ENCODE measurements around the gene ETV5. TPM values are rescaled to one million over a fixed set of nuclear protein-coding genes. Genes with fewer than 3 reads are reported as not detected.
A peak's percentile ranks its signal among the peaks of the same experiment; 100 is the strongest.

ETV5 gene
- total and polyA plus RNA-seq, 3 experiments from 2014 or later, result 1.0 to 1.3 TPM; not detected in 1

DNA sequence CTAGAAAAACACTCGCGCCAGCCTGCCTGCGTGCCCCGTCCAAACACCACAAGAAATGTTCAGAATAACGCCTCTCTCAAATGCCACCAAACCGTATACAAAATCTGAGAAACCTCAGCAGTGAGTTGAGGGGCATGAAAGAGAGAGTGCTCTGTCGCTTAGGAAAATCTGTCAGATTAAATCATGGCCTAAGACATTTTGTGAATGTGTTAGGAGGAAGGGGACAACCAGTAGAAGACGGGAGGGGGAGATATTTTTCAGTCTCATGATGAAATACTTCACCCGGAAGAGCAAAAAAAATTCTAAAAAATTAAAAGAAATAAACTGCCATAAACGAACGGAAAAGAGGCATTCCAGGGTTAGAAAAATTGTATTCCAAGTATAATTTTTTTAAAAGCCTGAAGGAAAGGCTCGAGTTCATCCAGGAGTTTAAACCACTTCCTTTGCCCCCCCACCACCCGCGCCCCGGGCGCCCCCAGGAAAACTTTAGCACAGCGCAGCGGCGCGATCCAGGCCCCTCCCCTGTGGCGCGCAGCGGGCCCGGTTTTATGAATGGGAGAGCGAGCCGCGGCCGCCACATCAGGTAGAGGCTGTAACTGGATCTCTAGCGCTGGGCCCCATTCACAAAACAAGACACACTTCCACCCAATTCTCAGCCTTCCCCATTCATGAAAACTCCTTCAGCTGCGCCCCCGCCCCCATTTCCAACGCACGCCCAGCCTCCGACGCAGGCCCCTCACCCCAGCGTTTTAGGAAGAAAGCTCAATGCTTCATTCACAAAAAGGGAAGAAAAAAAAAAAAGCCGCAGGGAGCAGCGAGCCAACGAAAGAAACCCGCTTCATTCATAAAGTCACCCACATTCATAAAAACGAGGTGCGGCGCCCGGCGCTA lies 1.4 kb downstream of the ETV5 start:
- Histone ChIP-seq H3K4me3 (ENCODE audit: low read length) (peak overlapping the region; percentile 80), H3K27ac (ENCODE audit: low read depth, low read length) (no peak overlapping the region), H3K27me3 (ENCODE audit: insufficient read depth, low read length, poor library complexity, severe bottlenecking) (peaks cover 64% of the 10 kb centered on the region), H3K9me3 (ENCODE audit: low read length) (no peaks in the 10 kb centered on the region), H3K36me3 (ENCODE audit: insufficient read depth, low read length) (no peaks in the 10 kb centered on the region), H3K4me1 (ENCODE audit: insufficient read depth, low read length) (peaks cover 33% of the 10 kb centered on the region)
- Mint-ChIP-seq H3K27ac (peak overlapping the region in 5 of 8 donors; percentile 9 to 59 (median 23)), H3K4me1 (peaks cover 34 to 41% (median 39%) of the 10 kb centered on the region in 3 donors), H3K27me3 (peaks cover 52 to 83% of the 10 kb centered on the region in 2 donors), H3K9me3 (no peaks in the 10 kb centered on the region), H3K36me3 (peaks cover 0 to 1% (median 0%) of the 10 kb centered on the region in 3 donors), H3K4me3 (peak overlapping the region; percentile 84 to 96 (median 86))
- ChIA-PET CTCF (interaction anchor here (1.7 kb wide), 1 partner anchor 164 kb away, joined by 4 read pairs; no protein-coding TSS in a partner anchor), POLR2A (interaction anchor here (0.6 kb wide), 1 partner anchor 138 kb away, joined by 3 read pairs; no protein-coding TSS in a partner anchor)
- peak; percentile 20 to 60 (median 29) for DNase-seq

DNA sequence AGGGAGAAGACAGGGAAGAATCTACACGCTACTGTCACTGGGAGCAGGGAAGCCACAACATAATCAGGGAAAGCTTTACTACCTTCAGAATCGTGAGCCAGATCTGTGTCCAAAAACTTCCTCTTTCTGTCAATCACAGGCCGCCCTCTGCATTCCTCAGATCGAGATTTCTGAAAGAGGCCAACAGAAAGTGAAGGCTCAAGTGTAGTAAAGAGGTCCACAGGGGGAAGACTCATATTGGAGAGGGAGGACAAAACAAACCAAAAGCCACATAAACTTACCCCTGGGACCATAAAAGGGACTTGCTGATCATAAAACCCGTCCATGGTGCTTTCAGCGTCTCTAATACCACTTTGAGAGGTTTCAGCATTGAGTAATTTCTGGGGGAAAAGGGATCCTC lies 3.3 kb downstream of the ETV5 start:
- H3K36me3 Mint-ChIP-seq, result peaks cover 0 to 1% (median 0%) of the 10 kb centered on the region in 3 donors
- no peak overlapping the region for H3K4me3 ChIP-seq (ENCODE audit: low read length)
- peaks cover 47% of the 10 kb centered on the region for H3K27me3 ChIP-seq (ENCODE audit: insufficient read depth, low read length, poor library complexity, severe bottlenecking)
- no peak overlapping the region for H3K27ac Mint-ChIP-seq
- no peaks in the 10 kb centered on the region for H3K9me3 Mint-ChIP-seq
- ChIA-PET POLR2A (no interaction called here), CTCF (no interaction called here)
- no peak overlapping the region for H3K27ac ChIP-seq (ENCODE audit: low read depth, low read length)
- H3K9me3 ChIP-seq (ENCODE audit: low read length), result no peaks in the 10 kb centered on the region
- H3K4me1 ChIP-seq (ENCODE audit: insufficient read depth, low read length), result peaks cover 30% of the 10 kb centered on the region
- H3K27me3 Mint-ChIP-seq, result peaks cover 34 to 73% of the 10 kb centered on the region in 2 donors
- H3K4me3 Mint-ChIP-seq, result peak overlapping the region in 2 of 7 donors; percentile 10 to 52
- no peak for DNase-seq
- no peaks in the 10 kb centered on the region for H3K36me3 ChIP-seq (ENCODE audit: insufficient read depth, low read length)
- H3K4me1 Mint-ChIP-seq, result peaks cover 27 to 33% (median 31%) of the 10 kb centered on the region in 3 donors

DNA sequence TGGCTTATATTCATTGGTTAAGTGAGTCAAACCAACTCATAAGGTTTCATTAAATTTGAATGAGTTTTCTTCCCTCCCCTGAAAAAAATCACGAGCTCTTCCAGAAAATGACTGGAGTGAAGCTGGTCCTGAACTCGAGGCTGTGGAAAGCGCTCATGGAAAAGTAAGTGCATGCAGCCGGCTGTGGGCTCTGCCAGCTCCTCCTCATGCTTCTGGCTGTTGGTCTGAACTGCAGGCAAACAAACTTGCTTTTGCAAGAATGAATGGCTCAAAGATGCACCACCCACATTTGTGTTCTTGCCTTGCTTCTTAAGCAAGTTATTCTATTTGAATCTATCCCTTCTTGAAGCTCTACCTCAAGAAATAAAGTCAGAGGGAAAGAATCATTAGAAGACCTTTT lies 6.2 kb downstream of the ETV5 start:
- Mint-ChIP-seq H3K27ac (no peak overlapping the region), H3K4me3 (no peak overlapping the region), H3K9me3 (no peaks in the 10 kb centered on the region), H3K27me3 (peaks cover 27 to 77% of the 10 kb centered on the region in 2 donors), H3K36me3 (no peaks in the 10 kb centered on the region), H3K4me1 (peaks cover 6 to 15% (median 12%) of the 10 kb centered on the region in 3 donors)
- POLR2A ChIA-PET, result no interaction called here
- no peak for DNase-seq
- H3K4me1 ChIP-seq (ENCODE audit: insufficient read depth, low read length), result peaks cover 8% of the 10 kb centered on the region
- CTCF ChIA-PET, result no interaction called here
- no peaks in the 10 kb centered on the region for H3K36me3 ChIP-seq (ENCODE audit: insufficient read depth, low read length)
- peaks cover 37% of the 10 kb centered on the region for H3K27me3 ChIP-seq (ENCODE audit: insufficient read depth, low read length, poor library complexity, severe bottlenecking)
- H3K27ac ChIP-seq (ENCODE audit: low read depth, low read length), result no peak overlapping the region
- H3K9me3 ChIP-seq (ENCODE audit: low read length), result no peaks in the 10 kb centered on the region
- H3K4me3 ChIP-seq (ENCODE audit: low read length), result no peak overlapping the region

DNA sequence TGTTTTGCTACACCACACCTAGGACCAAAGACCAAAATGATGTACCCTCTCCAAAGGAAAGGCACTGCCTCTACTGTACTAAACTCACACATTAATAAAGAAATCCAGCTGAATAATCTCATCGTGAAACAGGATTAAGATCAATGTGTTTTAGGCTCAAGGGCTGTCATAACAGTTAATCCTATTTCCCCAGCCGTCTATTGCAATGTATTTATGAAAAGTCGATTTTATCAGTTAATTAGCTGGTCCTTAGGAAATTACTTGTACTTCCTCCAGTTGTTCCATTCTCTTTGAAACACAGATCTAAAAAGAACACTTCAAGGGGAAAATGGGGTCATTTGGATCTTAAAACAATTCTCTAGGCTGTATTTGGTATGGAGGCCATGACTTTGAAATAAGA lies 8.5 kb downstream of the ETV5 start:
- Mint-ChIP-seq H3K36me3 (no peaks in the 10 kb centered on the region), H3K9me3 (no peaks in the 10 kb centered on the region), H3K27me3 (peaks cover 35 to 80% of the 10 kb centered on the region in 2 donors), H3K4me3 (no peak overlapping the region), H3K27ac (no peak overlapping the region), H3K4me1 (peaks cover 0 to 5% (median 4%) of the 10 kb centered on the region in 3 donors)
- H3K27me3 ChIP-seq (ENCODE audit: insufficient read depth, low read length, poor library complexity, severe bottlenecking), result peaks cover 31% of the 10 kb centered on the region
- no peak overlapping the region for H3K4me3 ChIP-seq (ENCODE audit: low read length)
- CTCF ChIA-PET, result no interaction called here
- H3K27ac ChIP-seq (ENCODE audit: low read depth, low read length), result no peak overlapping the region
- H3K9me3 ChIP-seq (ENCODE audit: low read length), result no peaks in the 10 kb centered on the region
- POLR2A ChIA-PET, result no interaction called here
- no peaks in the 10 kb centered on the region for H3K36me3 ChIP-seq (ENCODE audit: insufficient read depth, low read length)
- H3K4me1 ChIP-seq (ENCODE audit: insufficient read depth, low read length), result no peaks in the 10 kb centered on the region
- no peak for DNase-seq

DNA sequence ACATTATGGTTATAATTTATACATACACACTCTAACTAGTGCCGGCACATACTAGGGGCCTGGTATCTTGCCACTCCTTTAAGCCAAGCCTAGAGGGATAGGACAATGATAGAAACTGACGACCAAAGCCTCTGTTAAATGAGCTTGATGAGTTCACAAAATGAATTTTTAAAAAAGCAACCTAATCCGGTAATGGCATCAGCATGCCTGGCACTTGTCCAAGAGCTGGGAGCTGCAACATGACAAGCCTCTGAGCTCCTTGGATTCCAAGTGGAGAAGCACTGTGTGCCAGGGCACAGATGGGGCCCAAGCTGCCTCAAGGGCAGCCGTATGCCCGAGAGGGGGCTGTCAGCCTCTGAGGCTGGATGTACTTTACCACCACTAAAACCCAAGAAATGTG lies 9.7 kb downstream of the ETV5 start:
- H3K36me3 ChIP-seq (ENCODE audit: insufficient read depth, low read length), result no peaks in the 10 kb centered on the region
- H3K27me3 Mint-ChIP-seq, result peaks cover 35 to 85% of the 10 kb centered on the region in 2 donors
- ChIA-PET POLR2A (no interaction called here), CTCF (no interaction called here)
- no peak overlapping the region for H3K27ac Mint-ChIP-seq
- H3K9me3 ChIP-seq (ENCODE audit: low read length), result no peaks in the 10 kb centered on the region
- no peak for DNase-seq
- H3K4me1 Mint-ChIP-seq, result peaks cover 0 to 5% (median 4%) of the 10 kb centered on the region in 3 donors
- no peaks in the 10 kb centered on the region for H3K36me3 Mint-ChIP-seq
- no peak overlapping the region for H3K27ac ChIP-seq (ENCODE audit: low read depth, low read length)
- H3K4me3 ChIP-seq (ENCODE audit: low read length), result no peak overlapping the region
- no peaks in the 10 kb centered on the region for H3K4me1 ChIP-seq (ENCODE audit: insufficient read depth, low read length)
- H3K9me3 Mint-ChIP-seq, result no peaks in the 10 kb centered on the region
- no peak overlapping the region for H3K4me3 Mint-ChIP-seq
- H3K27me3 ChIP-seq (ENCODE audit: insufficient read depth, low read length, poor library complexity, severe bottlenecking), result peaks cover 25% of the 10 kb centered on the region

DNA sequence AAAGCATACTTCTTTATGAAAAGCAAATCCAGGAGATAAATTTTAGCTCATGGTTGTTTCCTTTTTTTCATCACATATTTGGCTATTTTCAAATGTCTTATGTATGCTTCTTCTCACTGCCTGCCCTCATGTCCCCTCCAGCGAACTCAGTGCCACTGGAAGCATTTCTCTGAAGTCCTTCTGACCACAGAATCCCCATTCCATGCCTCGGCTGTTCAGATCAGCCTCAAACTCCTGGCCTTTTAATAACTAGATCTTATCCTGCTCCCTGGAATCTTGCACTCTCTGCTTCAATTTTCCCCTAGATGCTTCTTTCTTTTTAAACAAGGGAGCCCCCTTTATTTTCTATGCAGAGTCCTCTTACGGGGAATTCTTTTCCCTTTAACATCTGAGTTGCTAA lies 10.1 kb downstream of the ETV5 start:
- ChIA-PET CTCF (no interaction called here), POLR2A (no interaction called here)
- Mint-ChIP-seq H3K4me3 (no peak overlapping the region), H3K27ac (no peak overlapping the region), H3K27me3 (peaks cover 35 to 85% of the 10 kb centered on the region in 2 donors), H3K9me3 (no peaks in the 10 kb centered on the region), H3K4me1 (peaks cover 0 to 5% (median 4%) of the 10 kb centered on the region in 3 donors), H3K36me3 (no peaks in the 10 kb centered on the region)
- H3K4me3 ChIP-seq (ENCODE audit: low read length), result no peak overlapping the region
- DNase-seq, result no peak
- peaks cover 21% of the 10 kb centered on the region for H3K27me3 ChIP-seq (ENCODE audit: insufficient read depth, low read length, poor library complexity, severe bottlenecking)
- no peaks in the 10 kb centered on the region for H3K9me3 ChIP-seq (ENCODE audit: low read length)
- H3K27ac ChIP-seq (ENCODE audit: low read depth, low read length), result no peak overlapping the region
- no peaks in the 10 kb centered on the region for H3K36me3 ChIP-seq (ENCODE audit: insufficient read depth, low read length)
- no peaks in the 10 kb centered on the region for H3K4me1 ChIP-seq (ENCODE audit: insufficient read depth, low read length)

DNA sequence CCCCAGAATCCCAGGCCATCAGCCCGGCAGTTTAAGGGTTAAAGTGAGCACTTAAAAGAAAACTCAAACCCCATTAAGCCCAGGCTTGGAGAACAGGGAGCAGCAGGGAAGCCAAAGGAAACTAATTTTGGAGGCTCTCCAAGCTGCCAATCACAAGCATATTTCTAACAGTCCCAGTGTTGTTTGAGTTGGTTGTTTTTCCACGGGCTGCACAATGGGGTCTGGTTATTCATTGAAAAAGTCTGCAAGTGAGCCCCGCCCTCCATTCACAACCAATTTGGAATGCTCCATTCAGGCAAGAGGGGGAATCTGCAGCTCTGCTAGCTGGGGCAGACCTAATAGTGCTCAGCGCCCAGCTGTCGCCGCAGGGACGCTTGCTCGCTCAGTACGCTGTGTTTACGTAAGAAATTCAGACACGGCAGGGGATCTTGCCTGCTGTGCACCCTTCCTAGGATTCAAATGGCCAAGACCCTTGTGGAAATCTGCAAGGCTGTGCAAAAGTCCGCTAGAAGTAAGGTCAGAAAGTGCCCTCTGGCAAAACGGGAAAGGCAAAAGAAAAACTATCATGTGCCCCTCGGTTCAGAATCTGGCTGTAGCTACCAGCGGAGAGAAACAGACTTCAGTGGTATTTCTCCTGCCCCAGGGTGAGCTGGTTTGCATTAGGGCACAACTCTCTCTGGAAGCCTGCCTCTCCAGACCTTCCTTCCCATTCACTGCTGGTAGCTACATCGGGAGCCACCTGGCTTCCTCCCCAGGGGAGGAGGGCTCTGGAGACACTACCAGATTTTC lies 11.0 kb downstream of the ETV5 start:
- Mint-ChIP-seq H3K9me3 (no peaks in the 10 kb centered on the region), H3K4me3 (peak overlapping the region in 1 of 7 donors; percentile 37), H3K27ac (no peak overlapping the region), H3K36me3 (no peaks in the 10 kb centered on the region), H3K4me1 (peaks cover 0 to 5% (median 4%) of the 10 kb centered on the region in 3 donors), H3K27me3 (peaks cover 35 to 90% of the 10 kb centered on the region in 2 donors)
- no peaks in the 10 kb centered on the region for H3K36me3 ChIP-seq (ENCODE audit: insufficient read depth, low read length)
- no peak overlapping the region for H3K27ac ChIP-seq (ENCODE audit: low read depth, low read length)
- DNase-seq, result no peak
- no peaks in the 10 kb centered on the region for H3K4me1 ChIP-seq (ENCODE audit: insufficient read depth, low read length)
- no peak overlapping the region for H3K4me3 ChIP-seq (ENCODE audit: low read length)
- ChIA-PET CTCF (interaction anchor here (0.8 kb wide), 1 partner anchor 16 kb away, joined by 3 read pairs; no protein-coding TSS in a partner anchor), POLR2A (no interaction called here)
- peaks cover 21% of the 10 kb centered on the region for H3K27me3 ChIP-seq (ENCODE audit: insufficient read depth, low read length, poor library complexity, severe bottlenecking)
- no peaks in the 10 kb centered on the region for H3K9me3 ChIP-seq (ENCODE audit: low read length)

DNA sequence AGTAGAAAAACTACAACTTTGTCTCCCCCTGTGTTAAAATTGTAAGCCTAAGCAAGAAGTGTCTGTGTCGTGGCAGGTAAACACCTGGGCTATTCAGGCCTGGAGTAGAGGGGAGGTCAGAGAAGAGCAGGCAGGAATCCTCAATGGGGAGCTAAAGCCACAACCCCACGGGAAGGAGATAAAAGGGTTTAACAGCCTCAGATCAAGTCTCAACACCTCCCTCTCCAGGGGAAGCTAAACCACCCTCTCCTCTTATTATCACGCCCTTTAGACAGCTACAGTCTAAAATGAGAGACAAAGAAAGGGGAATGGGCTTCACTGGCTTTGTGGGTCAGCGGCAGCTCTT lies 11.6 kb downstream of the ETV5 start:
- no peak for DNase-seq
- Mint-ChIP-seq H3K4me3 (no peak overlapping the region), H3K36me3 (no peaks in the 10 kb centered on the region), H3K9me3 (no peaks in the 10 kb centered on the region), H3K4me1 (peaks cover 0 to 5% (median 4%) of the 10 kb centered on the region in 3 donors), H3K27me3 (peaks cover 39 to 89% of the 10 kb centered on the region in 2 donors), H3K27ac (no peak overlapping the region)
- Histone ChIP-seq H3K27me3 (ENCODE audit: insufficient read depth, low read length, poor library complexity, severe bottlenecking) (peaks cover 21% of the 10 kb centered on the region), H3K9me3 (ENCODE audit: low read length) (no peaks in the 10 kb centered on the region), H3K27ac (ENCODE audit: low read depth, low read length) (no peak overlapping the region), H3K36me3 (ENCODE audit: insufficient read depth, low read length) (no peaks in the 10 kb centered on the region), H3K4me1 (ENCODE audit: insufficient read depth, low read length) (no peaks in the 10 kb centered on the region), H3K4me3 (ENCODE audit: low read length) (no peak overlapping the region)
- POLR2A ChIA-PET, result no interaction called here
- CTCF ChIA-PET, result interaction anchor here (0.8 kb wide), 1 partner anchor 16 kb away, joined by 3 read pairs; no protein-coding TSS in a partner anchor
